HG03139 (cell line): ENCODE measurements around the gene TLR6.

ENCODE experiments used
- ATAC-seq: cut with Tn5 transposase; IDR thresholded peaks from one replicate; pipeline ENCODE4 v1.9.1; 2021; ENCODE audit not compliant: unreplicated experiment

TLR6 gene

GRCh38 chr4:38856524-38857337, at the start of gene TLR6:
Gene TLR6, minus strand, starts transcription at chr4:38856817. Its CDS starts 27,344 bp downstream, at chr4:38829473.
- no peak for ATAC-seq

GRCh38 chr4:38905652-38906385, 49.2 kb upstream of the TLR6 start:
- ATAC-seq = no peak

- no peak for ATAC-seq
Measured at GRCh38 chr4:38904682-38905081, 48.1 kb upstream of the TLR6 start.

GRCh38 chr4:38904090-38904666, 47.6 kb upstream of the TLR6 start:
- no peak for ATAC-seq

GRCh38 chr4:38902695-38903094, 46.1 kb upstream of the TLR6 start:
- ATAC-seq = no peak

- no peak for ATAC-seq
Measured at GRCh38 chr4:38902221-38902620, 45.6 kb upstream of the TLR6 start.

- no peak for ATAC-seq
Measured at GRCh38 chr4:38898245-38898644, 41.6 kb upstream of the TLR6 start.

GRCh38 chr4:38896940-38897339, 40.3 kb upstream of the TLR6 start:
- no peak for ATAC-seq

- ATAC-seq = no peak
Measured at GRCh38 chr4:38894322-38894982, 37.8 kb upstream of the TLR6 start.

GRCh38 chr4:38891051-38891983, 34.7 kb upstream of the TLR6 start:
- no peak for ATAC-seq

- no peak for ATAC-seq
Measured at GRCh38 chr4:38889143-38889542, 32.5 kb upstream of the TLR6 start.

- ATAC-seq = no peak
Measured at GRCh38 chr4:38884254-38884653, 27.6 kb upstream of the TLR6 start.

GRCh38 chr4:38876636-38877035, 20.0 kb upstream of the TLR6 start:
- no peak for ATAC-seq

- ATAC-seq = no peak
Measured at GRCh38 chr4:38873290-38873944, 16.8 kb upstream of the TLR6 start.

GRCh38 chr4:38872620-38873019, 16.0 kb upstream of the TLR6 start:
- no peak for ATAC-seq

- ATAC-seq = no peak
Measured at GRCh38 chr4:38871593-38871992, 15.0 kb upstream of the TLR6 start.

GRCh38 chr4:38870098-38870808, 13.6 kb upstream of the TLR6 start:
- ATAC-seq = no peak

GRCh38 chr4:38869511-38869910, 12.9 kb upstream of the TLR6 start:
- no peak for ATAC-seq
